ENCODE measurements around the gene ASPDH.

DNA sequence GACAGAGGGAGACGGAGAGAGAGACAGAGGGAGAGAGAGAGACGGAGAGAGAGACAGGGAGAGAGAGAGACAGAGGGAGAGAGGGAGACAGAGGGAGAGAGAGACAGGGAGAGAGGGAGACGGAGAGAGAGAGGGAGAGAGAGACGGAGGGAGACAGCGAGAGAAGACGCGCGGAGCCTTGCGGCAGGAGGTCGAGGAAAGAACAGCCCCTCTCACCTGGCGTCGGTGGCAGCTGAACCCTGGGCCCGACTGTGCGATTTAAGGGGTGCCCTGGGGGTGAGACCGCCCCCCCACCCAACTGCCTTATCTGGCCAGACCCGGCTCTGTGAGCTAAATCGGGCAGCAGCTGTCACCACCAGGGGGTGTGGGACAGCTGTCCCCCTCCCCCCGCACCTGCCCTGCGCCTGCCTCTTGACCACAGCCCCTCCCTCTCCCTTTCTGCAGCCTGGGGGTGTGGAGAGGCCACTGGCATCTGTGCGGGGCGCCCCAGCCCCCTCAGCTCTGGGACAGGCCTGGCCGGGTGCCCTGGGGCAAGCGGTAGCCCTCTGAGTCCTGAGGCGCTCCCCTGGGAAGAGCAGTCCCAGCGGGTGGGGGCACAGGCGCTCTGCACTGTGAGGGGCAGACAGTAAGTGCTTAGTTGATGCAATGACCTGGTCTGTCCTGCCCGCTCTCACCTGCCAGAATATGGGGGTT is 13.5 kb downstream of the ASPDH start:
- no peak for TF ChIP-seq POLR2A (IDR thresholded peaks at IDR 0.05; ENCODE audit: low read depth, low read length)
- TF ChIP-seq POLR2AphosphoS5 (IDR thresholded peaks at IDR 0.05; ENCODE audit: low read depth, low read length) = no peak
- no peak for TF ChIP-seq TAF1 (IDR thresholded peaks at IDR 0.05; ENCODE audit: borderline replicate concordance, low read depth, low read length)
